Subcutaneous adipose tissue (tissue), 4 donors: ENCODE results near the gene ISCA1. TPM values are rescaled to one million over a fixed set of nuclear protein-coding genes. Genes with fewer than 3 reads are reported as not detected.

Source experiments
- CTCF ChIP-seq: fragments of 450-650 bp; IDR thresholded peaks from one replicate; pipeline ENCODE4 v1.5.1; 2016; ENCODE audit warnings: low read depth, mild to moderate bottlenecking, control low read depth, antibody characterized with exemption, moderate library complexity
- small RNA-seq: library from RNA; depleted of rRNA; stranded (forward); fragments of <200 nt; gene quantifications from one replicate; pipeline ENCODE3, GENCODE V24; 2016
- total RNA-seq, 4 donors: library from RNA; depleted of rRNA; stranded (reverse); fragments of >200 nt; gene quantifications; one replicate each; pipeline ENCODE4 v1.1.0, GENCODE V29; 2016

Gene ISCA1
- total RNA-seq, 4 donors from 2014 or later: 38.9 to 96.7 (median 39.8) TPM

GRCh38 chr9:86222667-86223066, 59.7 kb downstream of the ISCA1 start:
- TF ChIP-seq CTCF: no peak

GRCh38 chr9:86219606-86220005, 62.7 kb downstream of the ISCA1 start:
- no peak for TF ChIP-seq CTCF

GRCh38 chr9:86217076-86217755, 65.1 kb downstream of the ISCA1 start:
- no peak for TF ChIP-seq CTCF

Small RNAs within 50 kb of the gene (small RNA-seq; reads per million reads assigned to genes)
- gene AL137849.1: not detected
- not detected for gene RN7SKP264

Other genes starting within 250 kb of the ISCA1 start
- 10 to 100 TPM in 2 of 4 donors, 1 to 10 TPM in 2; 7.7 to 19.2 (median 10.2) TPM for gene GOLM1, start 183.0 kb downstream of the ISCA1 start, total RNA-seq
- 1 to 10 TPM in 2 of 4 donors, under 1 TPM in 2; 0.17 to 2.0 (median 1.00) TPM for gene C9orf153, start 22.9 kb downstream of the ISCA1 start, total RNA-seq
- gene TUT7, start 71.9 kb upstream of the ISCA1 start, total RNA-seq: 10 to 100 TPM; 36.4 to 65.1 (median 57.4) TPM